GM19023 (cell line): ENCODE measurements around the gene PCSK1N.
"Not testable (repeated sequence)": the region's sequence is repeated elsewhere in the genome, so short reads cannot be mapped to it uniquely, and the experiment has no call there.

ENCODE experiments used
- ATAC-seq: cut with Tn5 transposase; IDR thresholded peaks from one replicate; pipeline ENCODE4 v1.9.1; 2021; ENCODE audit warnings: mild to moderate bottlenecking, moderate library complexity; ENCODE audit not compliant: unreplicated experiment

PCSK1N gene

GRCh38 chrX:48835524-48836329, at the start of gene PCSK1N:
Gene PCSK1N (minus strand): TSS chrX:48835610. CDS start chrX:48835532, 78 bp downstream.
- no peak for ATAC-seq

GRCh38 chrX:48883729-48884128, 48.3 kb upstream of the PCSK1N start:
- no peak for ATAC-seq

GRCh38 chrX:48876944-48877343, 41.5 kb upstream of the PCSK1N start:
- ATAC-seq: not testable (repeated sequence)

GRCh38 chrX:48872017-48872416, 36.6 kb upstream of the PCSK1N start:
- not testable (repeated sequence) for ATAC-seq

GRCh38 chrX:48864210-48864609, 28.8 kb upstream of the PCSK1N start:
- ATAC-seq: no peak

- no peak for ATAC-seq
These were observed 19.5 kb upstream of the PCSK1N start for GRCh38 chrX:48854898-48855297.

- not testable (repeated sequence) for ATAC-seq
These were observed 18.9 kb upstream of the PCSK1N start for GRCh38 chrX:48854121-48854804.

GRCh38 chrX:48853494-48853893, 18.1 kb upstream of the PCSK1N start:
- not testable (repeated sequence) for ATAC-seq

GRCh38 chrX:48852857-48853256, 17.4 kb upstream of the PCSK1N start:
- no peak for ATAC-seq

GRCh38 chrX:48848847-48849246, 13.4 kb upstream of the PCSK1N start:
- no peak for ATAC-seq

GRCh38 chrX:48839686-48840085, 4.3 kb upstream of the PCSK1N start:
- no peak for ATAC-seq

GRCh38 chrX:48834383-48834709, 1.1 kb downstream of the PCSK1N start:
- no peak for ATAC-seq

GRCh38 chrX:48833542-48834138, 1.8 kb downstream of the PCSK1N start:
- no peak for ATAC-seq

GRCh38 chrX:48831909-48832291, 3.5 kb downstream of the PCSK1N start:
- ATAC-seq: no peak

GRCh38 chrX:48831136-48831908, 4.1 kb downstream of the PCSK1N start:
- ATAC-seq: no peak

- no peak for ATAC-seq
These were observed 6.2 kb downstream of the PCSK1N start for GRCh38 chrX:48829016-48829735.

- ATAC-seq: no peak
These were observed 7.8 kb downstream of the PCSK1N start for GRCh38 chrX:48827654-48827968.

GRCh38 chrX:48826876-48827653, 8.3 kb downstream of the PCSK1N start:
- no peak for ATAC-seq

GRCh38 chrX:48826135-48826875, 9.1 kb downstream of the PCSK1N start, which contains the start of gene ERAS:
Gene ERAS (plus strand): TSS chrX:48826513. CDS start chrX:48829124, 2,611 bp downstream.
- no peak for ATAC-seq
